Breast epithelium (tissue), 3 donors: ENCODE results near the gene RPL26.

Experiments
- POLR2A ChIP-seq: fragments of 450-650 bp; IDR thresholded peaks from one replicate; pipeline ENCODE4 v1.6.1; 2016; ENCODE audit warnings: antibody characterized with exemption, mild to moderate bottlenecking, moderate library complexity
- POLR2AphosphoS5 ChIP-seq, 3 donors: sonication (generic); formaldehyde crosslinking; IDR thresholded peaks; one replicate each; pipeline ENCODE4 v1.6.1; 2017; ENCODE audit warnings: antibody characterized with exemption in 3 of 3
- TF ChIP-seq, protein P1 (sequence below), 3 donors: fragments of 450-650 bp; IDR thresholded peaks; one replicate each; pipeline ENCODE4 v1.5.1; 2016 to 2017; ENCODE audit warnings: antibody characterized with exemption in 3 of 3, mild to moderate bottlenecking in 3 of 3, moderate library complexity in 3 of 3

DNA sequence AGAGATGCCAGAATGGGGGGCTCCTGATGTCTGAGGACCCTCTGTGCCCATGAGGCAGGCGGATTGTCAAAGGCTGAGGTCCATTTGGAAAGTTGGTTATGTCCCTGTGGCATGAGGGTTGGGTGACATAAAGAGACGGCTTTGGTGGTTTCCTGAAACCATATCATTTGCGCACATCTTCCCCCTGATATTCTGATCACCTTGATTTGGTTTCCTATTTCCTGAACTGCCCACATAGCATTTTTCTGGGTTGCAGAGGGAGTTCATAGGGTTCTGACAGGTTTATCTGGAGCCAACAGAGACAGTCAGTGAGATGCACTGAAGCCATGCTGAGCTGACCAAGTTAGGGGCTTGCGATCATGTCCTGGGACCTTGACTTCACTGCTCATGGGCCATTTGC lies 30.3 kb upstream of the RPL26 start:
- TF ChIP-seq POLR2A (no peak), POLR2AphosphoS5 (IDR thresholded peaks at IDR 0.05) (no peak)
- TF ChIP-seq, protein P1, sequence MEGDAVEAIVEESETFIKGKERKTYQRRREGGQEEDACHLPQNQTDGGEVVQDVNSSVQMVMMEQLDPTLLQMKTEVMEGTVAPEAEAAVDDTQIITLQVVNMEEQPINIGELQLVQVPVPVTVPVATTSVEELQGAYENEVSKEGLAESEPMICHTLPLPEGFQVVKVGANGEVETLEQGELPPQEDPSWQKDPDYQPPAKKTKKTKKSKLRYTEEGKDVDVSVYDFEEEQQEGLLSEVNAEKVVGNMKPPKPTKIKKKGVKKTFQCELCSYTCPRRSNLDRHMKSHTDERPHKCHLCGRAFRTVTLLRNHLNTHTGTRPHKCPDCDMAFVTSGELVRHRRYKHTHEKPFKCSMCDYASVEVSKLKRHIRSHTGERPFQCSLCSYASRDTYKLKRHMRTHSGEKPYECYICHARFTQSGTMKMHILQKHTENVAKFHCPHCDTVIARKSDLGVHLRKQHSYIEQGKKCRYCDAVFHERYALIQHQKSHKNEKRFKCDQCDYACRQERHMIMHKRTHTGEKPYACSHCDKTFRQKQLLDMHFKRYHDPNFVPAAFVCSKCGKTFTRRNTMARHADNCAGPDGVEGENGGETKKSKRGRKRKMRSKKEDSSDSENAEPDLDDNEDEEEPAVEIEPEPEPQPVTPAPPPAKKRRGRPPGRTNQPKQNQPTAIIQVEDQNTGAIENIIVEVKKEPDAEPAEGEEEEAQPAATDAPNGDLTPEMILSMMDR (IDR thresholded peaks at IDR 0.05) = no peak
